HEK293 (cell line): ENCODE measurements around the gene CHD2.

Experiments used
- CTCF ChIA-PET: fragments of 350-600 bp; formaldehyde crosslinking; extraction: SDS; loops from one replicate; lab custom pipeline; 2021; ENCODE audit warnings: antibody characterized with exemption; lab: Yijun Ruan, JAX
- POLR2A ChIA-PET: fragments of 300-600 bp; formaldehyde crosslinking; extraction: SDS; loops from one replicate; lab custom pipeline; 2020; ENCODE audit warnings: antibody characterized with exemption, inconsistent platforms; lab: Yijun Ruan, JAX
- H3K27ac ChIP-seq: fragments of 200-500 bp; sonication (Bioruptor generic); 2 replicates; pipeline ENCODE4 v1.5.1; 2014; ENCODE audit warnings: low read depth, low read length, control low read depth, inconsistent platforms; ENCODE audit errors: extremely low read depth
- H3K36me3 ChIP-seq, 2 experiments: fragments of 200-500 bp in 1 of 2; sonication (Bioruptor generic) in 1 of 2; 1 replicate in 1 of 2; 2 replicates in 1 of 2; pipeline ENCODE4 v1.5.1; 2014 to 2017; ENCODE audit warnings: inconsistent platforms in 2 of 2, low read length in 2 of 2; ENCODE audit not compliant: control insufficient read depth in 2 of 2, insufficient read depth in 1 of 2
- H3K4me1 ChIP-seq: fragments of 200-500 bp; sonication (Bioruptor generic); 2 replicates; pipeline ENCODE4 v1.5.1; 2014; ENCODE audit warnings: mild to moderate bottlenecking, low read length, inconsistent platforms; ENCODE audit not compliant: control insufficient read depth, insufficient read depth
- H3K4me3 ChIP-seq: 2 replicates; pipeline ENCODE4 v1.5.1; 2011; ENCODE audit warnings: low read depth, mild to moderate bottlenecking, control low read depth, low read length, moderate library complexity
- H3K9me3 ChIP-seq: fragments of 200-500 bp; sonication (Bioruptor generic); 2 replicates; pipeline ENCODE4 v1.5.1; 2014; ENCODE audit warnings: low read depth, low read length, inconsistent platforms; ENCODE audit not compliant: control insufficient read depth, insufficient read depth
- GLI2 ChIP-seq: fragments of 450-650 bp; formaldehyde crosslinking; IDR thresholded peaks from 2 replicates; pipeline ENCODE4; 2017; ENCODE audit warnings: missing biosample characterization, missing genetic modification characterization, low read depth, borderline replicate concordance
- KLF1 ChIP-seq: fragments of 450-650 bp; formaldehyde crosslinking; IDR thresholded peaks from 2 replicates; pipeline ENCODE4 v1.5.1; 2016; ENCODE audit warnings: missing biosample characterization, missing genetic modification characterization
- MYNN ChIP-seq: fragments of 450-650 bp; formaldehyde crosslinking; IDR thresholded peaks from 2 replicates; pipeline ENCODE4 v1.5.1; 2016; ENCODE audit warnings: missing biosample characterization, missing genetic modification characterization, borderline replicate concordance
- ZBTB48 ChIP-seq: fragments of 450-650 bp; formaldehyde crosslinking; IDR thresholded peaks from 2 replicates; pipeline ENCODE4 v1.5.1; 2016; ENCODE audit warnings: missing biosample characterization, missing genetic modification characterization
- ZBTB7A ChIP-seq: fragments of 450-650 bp; formaldehyde crosslinking; IDR thresholded peaks from 2 replicates; pipeline ENCODE4 v1.5.1; 2016; ENCODE audit warnings: low read depth, missing biosample characterization, missing genetic modification characterization
- ZEB2 ChIP-seq: fragments of 450-650 bp; formaldehyde crosslinking; IDR thresholded peaks from 2 replicates; pipeline ENCODE4 v1.5.1; 2016; ENCODE audit warnings: missing biosample characterization, missing genetic modification characterization
- ZNF10 ChIP-seq: fragments of 450-650 bp; formaldehyde crosslinking; IDR thresholded peaks from 2 replicates; pipeline ENCODE4 v1.5.1; 2017; ENCODE audit warnings: missing biosample characterization, missing genetic modification characterization
- ZNF121 ChIP-seq: fragments of 450-650 bp; formaldehyde crosslinking; IDR thresholded peaks from 2 replicates; pipeline ENCODE4 v1.5.1; 2016; ENCODE audit warnings: missing biosample characterization, missing genetic modification characterization
- ZNF138 ChIP-seq: fragments of 450-650 bp; formaldehyde crosslinking; IDR thresholded peaks from 2 replicates; pipeline ENCODE4 v1.5.1; 2016; ENCODE audit warnings: missing biosample characterization, missing genetic modification characterization, borderline replicate concordance
- ZNF155 ChIP-seq: fragments of 450-650 bp; formaldehyde crosslinking; IDR thresholded peaks from 2 replicates; pipeline ENCODE4 v1.5.1; 2016; ENCODE audit warnings: missing biosample characterization, missing genetic modification characterization
- ZNF292 ChIP-seq: fragments of 450-650 bp; formaldehyde crosslinking; IDR thresholded peaks from 2 replicates; pipeline ENCODE4 v1.5.1; 2016; ENCODE audit warnings: low read depth, missing biosample characterization, missing genetic modification characterization, borderline replicate concordance
- ZNF324 ChIP-seq: fragments of 450-650 bp; formaldehyde crosslinking; IDR thresholded peaks from 2 replicates; pipeline ENCODE4 v1.5.1; 2016; ENCODE audit warnings: missing biosample characterization, missing genetic modification characterization
- ZNF350 ChIP-seq: fragments of 450-650 bp; formaldehyde crosslinking; IDR thresholded peaks from 2 replicates; pipeline ENCODE4 v1.5.0; 2017; ENCODE audit warnings: missing biosample characterization, mild to moderate bottlenecking, missing genetic modification characterization
- ZNF501 ChIP-seq: fragments of 450-650 bp; formaldehyde crosslinking; IDR thresholded peaks from 2 replicates; pipeline ENCODE4 v1.5.1; 2016; ENCODE audit warnings: missing biosample characterization, missing genetic modification characterization
- ZNF510 ChIP-seq: fragments of 450-650 bp; formaldehyde crosslinking; IDR thresholded peaks from 2 replicates; pipeline ENCODE4 v1.5.1; 2018; ENCODE audit warnings: mild to moderate bottlenecking, missing genetic modification characterization, missing biosample characterization; ENCODE audit not compliant: insufficient replicate concordance
- ZNF514 ChIP-seq: fragments of 450-650 bp; formaldehyde crosslinking; IDR thresholded peaks from 2 replicates; pipeline ENCODE4 v1.5.1; 2016; ENCODE audit warnings: missing biosample characterization, missing genetic modification characterization
- ZNF521 ChIP-seq: fragments of 450-650 bp; formaldehyde crosslinking; IDR thresholded peaks from 2 replicates; pipeline ENCODE4 v1.5.1; 2017; ENCODE audit warnings: missing biosample characterization, mild to moderate bottlenecking, missing genetic modification characterization
- ZNF549 ChIP-seq: fragments of 450-650 bp; IDR thresholded peaks from 2 replicates; pipeline ENCODE4 v1.5.1; 2018; ENCODE audit warnings: missing biosample characterization, missing genetic modification characterization, mild to moderate bottlenecking, inconsistent platforms, moderate library complexity
- ZNF561 ChIP-seq: fragments of 450-650 bp; IDR thresholded peaks from 2 replicates; pipeline ENCODE4 v1.5.1; 2018; ENCODE audit warnings: missing biosample characterization, missing genetic modification characterization, borderline replicate concordance
- ZNF596 ChIP-seq: fragments of 450-650 bp; IDR thresholded peaks from 2 replicates; pipeline ENCODE4 v1.5.0; 2018; ENCODE audit warnings: missing biosample characterization, mild to moderate bottlenecking, missing genetic modification characterization, moderate library complexity
- ZNF76 ChIP-seq: fragments of 450-650 bp; formaldehyde crosslinking; IDR thresholded peaks from 2 replicates; pipeline ENCODE4; 2016; ENCODE audit warnings: low read depth, missing biosample characterization, missing genetic modification characterization, borderline replicate concordance
- ZNF791 ChIP-seq: fragments of 450-650 bp; formaldehyde crosslinking; IDR thresholded peaks from 2 replicates; pipeline ENCODE4 v1.5.1; 2016; ENCODE audit warnings: missing biosample characterization, missing genetic modification characterization
- TF ChIP-seq, protein P1 (sequence below): fragments of 450-650 bp; formaldehyde crosslinking; IDR thresholded peaks from 2 replicates; pipeline ENCODE4 v1.5.1; 2016; ENCODE audit warnings: missing biosample characterization, missing genetic modification characterization, low read depth
- TF ChIP-seq, protein P2 (sequence below): fragments of 450-650 bp; formaldehyde crosslinking; IDR thresholded peaks from 2 replicates; pipeline ENCODE4 v1.5.1; 2016; ENCODE audit warnings: missing biosample characterization, missing genetic modification characterization
- TF ChIP-seq, protein P3 (sequence below): fragments of 450-650 bp; formaldehyde crosslinking; IDR thresholded peaks from 2 replicates; pipeline ENCODE4 v1.5.0; 2017; ENCODE audit warnings: missing biosample characterization, missing genetic modification characterization, borderline replicate concordance
- TF ChIP-seq, protein P4 (sequence below): fragments of 450-650 bp; formaldehyde crosslinking; IDR thresholded peaks from 2 replicates; pipeline ENCODE4; 2016; ENCODE audit warnings: missing biosample characterization, missing genetic modification characterization
- TF ChIP-seq, protein P5 (sequence below): fragments of 450-650 bp; formaldehyde crosslinking; IDR thresholded peaks from 2 replicates; pipeline ENCODE4 v1.5.1; 2017; ENCODE audit warnings: missing biosample characterization, missing genetic modification characterization
- TF ChIP-seq, protein P6 (sequence below): fragments of 450-650 bp; formaldehyde crosslinking; IDR thresholded peaks from 2 replicates; pipeline ENCODE4 v1.5.1; 2016; ENCODE audit warnings: missing biosample characterization, missing genetic modification characterization

The CHD2 gene

DNA sequence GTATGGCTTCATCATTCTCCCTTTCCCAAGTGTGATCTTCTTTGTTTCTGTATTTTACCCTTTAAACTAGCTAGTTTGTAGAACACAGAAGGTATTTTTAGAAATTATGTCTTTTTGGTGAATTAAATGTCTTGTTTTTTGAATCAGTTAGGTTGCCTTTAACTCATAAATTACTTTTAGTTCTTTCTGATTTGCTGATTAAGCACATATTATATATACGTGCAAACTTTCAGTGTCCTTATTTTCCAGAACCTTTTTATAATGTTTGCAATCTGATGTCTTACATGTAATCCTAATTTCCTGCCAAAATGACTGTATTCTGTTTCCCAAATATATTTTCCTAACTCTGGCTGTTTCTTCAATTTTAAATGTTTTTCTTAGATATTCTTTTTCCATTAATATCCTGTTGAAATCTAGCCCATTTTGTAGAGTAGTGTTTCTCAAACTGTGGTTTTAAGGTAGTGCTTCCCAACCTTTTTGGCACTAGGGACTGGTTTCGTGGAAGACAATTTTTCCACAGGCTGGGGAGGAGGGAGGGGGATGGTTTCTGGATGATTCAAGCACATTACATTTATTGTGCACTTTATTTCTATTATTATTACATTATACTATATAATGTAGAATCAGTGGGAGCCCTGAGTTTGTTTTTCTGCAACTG is 51.8 kb downstream of the CHD2 start:
- no peak overlapping the region for H3K27ac ChIP-seq
- ChIA-PET POLR2A (no interaction called here), CTCF (no interaction called here)
- peaks cover 76 to 97% of the 10 kb centered on the region in 2 experiments for H3K36me3 ChIP-seq
- no peaks in the 10 kb centered on the region for H3K4me1 ChIP-seq
- TF ChIP-seq ZNF10: no peak
- TF ChIP-seq, all 188 proteins: peak for 0
- H3K9me3 ChIP-seq: no peaks in the 10 kb centered on the region
- no peak overlapping the region for H3K4me3 ChIP-seq

DNA sequence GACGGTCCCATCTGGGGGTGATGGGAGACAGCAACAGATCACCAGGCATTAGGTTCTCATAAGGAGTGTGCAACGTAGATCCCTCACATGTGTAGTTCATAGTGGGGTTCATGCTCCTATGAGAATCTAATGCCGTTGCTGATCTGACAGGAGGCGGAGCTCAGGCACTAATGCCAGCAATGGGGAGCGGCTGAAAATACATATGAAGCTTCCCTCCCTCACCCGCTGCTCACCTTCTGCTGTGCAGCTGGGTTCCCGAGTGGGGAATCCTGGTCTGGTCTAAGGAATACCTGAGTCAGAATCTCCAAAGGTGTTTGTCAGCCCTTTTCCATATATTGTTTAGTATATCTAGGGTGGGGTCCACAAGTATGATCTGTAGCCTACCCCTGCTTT is 52.3 kb downstream of the CHD2 start:
- POLR2A ChIA-PET: interaction anchor here (0.6 kb wide), 1 partner anchor 9 kb away, joined by 3 read pairs; no protein-coding TSS in a partner anchor
- CTCF ChIA-PET: no interaction called here
- H3K36me3 ChIP-seq: peaks cover 76 to 97% of the 10 kb centered on the region in 2 experiments

DNA sequence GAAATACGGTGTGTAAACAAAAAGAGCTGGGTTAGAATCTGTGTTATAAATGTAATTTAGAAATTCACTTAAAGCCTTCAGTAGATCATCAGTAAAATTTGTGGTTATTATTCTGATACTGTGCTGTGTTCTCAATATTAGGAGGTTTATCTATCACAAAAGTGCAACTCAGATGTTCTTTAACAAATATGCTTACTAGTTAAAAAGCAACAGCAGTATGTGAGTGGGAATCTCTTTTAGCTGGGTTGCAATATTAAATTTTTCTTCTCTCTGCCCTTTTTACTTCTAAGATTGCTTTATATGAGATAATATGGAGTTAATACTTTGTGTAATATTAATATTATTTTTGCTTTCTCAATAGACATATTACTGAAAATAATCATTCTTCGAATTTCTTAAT is 53.4 kb downstream of the CHD2 start:
- ChIA-PET CTCF (interaction anchor here (0.5 to 4.0 kb wide), 6 partner anchors 10 to 120 kb away, joined by 3 to 33 read pairs (median 6); no protein-coding TSS in a partner anchor), POLR2A (no interaction called here)
- no peak overlapping the region for H3K4me3 ChIP-seq
- H3K9me3 ChIP-seq: no peaks in the 10 kb centered on the region
- H3K27ac ChIP-seq: no peak overlapping the region
- H3K36me3 ChIP-seq: peaks cover 74 to 96% of the 10 kb centered on the region in 2 experiments
- no peaks in the 10 kb centered on the region for H3K4me1 ChIP-seq
- TF ChIP-seq, protein P1, sequence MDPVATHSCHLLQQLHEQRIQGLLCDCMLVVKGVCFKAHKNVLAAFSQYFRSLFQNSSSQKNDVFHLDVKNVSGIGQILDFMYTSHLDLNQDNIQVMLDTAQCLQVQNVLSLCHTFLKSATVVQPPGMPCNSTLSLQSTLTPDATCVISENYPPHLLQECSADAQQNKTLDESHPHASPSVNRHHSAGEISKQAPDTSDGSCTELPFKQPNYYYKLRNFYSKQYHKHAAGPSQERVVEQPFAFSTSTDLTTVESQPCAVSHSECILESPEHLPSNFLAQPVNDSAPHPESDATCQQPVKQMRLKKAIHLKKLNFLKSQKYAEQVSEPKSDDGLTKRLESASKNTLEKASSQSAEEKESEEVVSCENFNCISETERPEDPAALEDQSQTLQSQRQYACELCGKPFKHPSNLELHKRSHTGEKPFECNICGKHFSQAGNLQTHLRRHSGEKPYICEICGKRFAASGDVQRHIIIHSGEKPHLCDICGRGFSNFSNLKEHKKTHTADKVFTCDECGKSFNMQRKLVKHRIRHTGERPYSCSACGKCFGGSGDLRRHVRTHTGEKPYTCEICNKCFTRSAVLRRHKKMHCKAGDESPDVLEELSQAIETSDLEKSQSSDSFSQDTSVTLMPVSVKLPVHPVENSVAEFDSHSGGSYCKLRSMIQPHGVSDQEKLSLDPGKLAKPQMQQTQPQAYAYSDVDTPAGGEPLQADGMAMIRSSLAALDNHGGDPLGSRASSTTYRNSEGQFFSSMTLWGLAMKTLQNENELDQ (tag by site-specific recombination): no peak
- TF ChIP-seq ZBTB7A (tag by site-specific recombination) (no peak), ZNF549 (no peak), ZNF521 (tag by site-specific recombination) (no peak), MYNN (tag by site-specific recombination) (no peak), GLI2 (no peak), ZNF324 (no peak), ZNF596 (tag by site-specific recombination) (no peak), ZNF514 (no peak)
- TF ChIP-seq, protein P2, sequence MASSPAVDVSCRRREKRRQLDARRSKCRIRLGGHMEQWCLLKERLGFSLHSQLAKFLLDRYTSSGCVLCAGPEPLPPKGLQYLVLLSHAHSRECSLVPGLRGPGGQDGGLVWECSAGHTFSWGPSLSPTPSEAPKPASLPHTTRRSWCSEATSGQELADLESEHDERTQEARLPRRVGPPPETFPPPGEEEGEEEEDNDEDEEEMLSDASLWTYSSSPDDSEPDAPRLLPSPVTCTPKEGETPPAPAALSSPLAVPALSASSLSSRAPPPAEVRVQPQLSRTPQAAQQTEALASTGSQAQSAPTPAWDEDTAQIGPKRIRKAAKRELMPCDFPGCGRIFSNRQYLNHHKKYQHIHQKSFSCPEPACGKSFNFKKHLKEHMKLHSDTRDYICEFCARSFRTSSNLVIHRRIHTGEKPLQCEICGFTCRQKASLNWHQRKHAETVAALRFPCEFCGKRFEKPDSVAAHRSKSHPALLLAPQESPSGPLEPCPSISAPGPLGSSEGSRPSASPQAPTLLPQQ (tag by site-specific recombination): no peak
- TF ChIP-seq, protein P3, sequence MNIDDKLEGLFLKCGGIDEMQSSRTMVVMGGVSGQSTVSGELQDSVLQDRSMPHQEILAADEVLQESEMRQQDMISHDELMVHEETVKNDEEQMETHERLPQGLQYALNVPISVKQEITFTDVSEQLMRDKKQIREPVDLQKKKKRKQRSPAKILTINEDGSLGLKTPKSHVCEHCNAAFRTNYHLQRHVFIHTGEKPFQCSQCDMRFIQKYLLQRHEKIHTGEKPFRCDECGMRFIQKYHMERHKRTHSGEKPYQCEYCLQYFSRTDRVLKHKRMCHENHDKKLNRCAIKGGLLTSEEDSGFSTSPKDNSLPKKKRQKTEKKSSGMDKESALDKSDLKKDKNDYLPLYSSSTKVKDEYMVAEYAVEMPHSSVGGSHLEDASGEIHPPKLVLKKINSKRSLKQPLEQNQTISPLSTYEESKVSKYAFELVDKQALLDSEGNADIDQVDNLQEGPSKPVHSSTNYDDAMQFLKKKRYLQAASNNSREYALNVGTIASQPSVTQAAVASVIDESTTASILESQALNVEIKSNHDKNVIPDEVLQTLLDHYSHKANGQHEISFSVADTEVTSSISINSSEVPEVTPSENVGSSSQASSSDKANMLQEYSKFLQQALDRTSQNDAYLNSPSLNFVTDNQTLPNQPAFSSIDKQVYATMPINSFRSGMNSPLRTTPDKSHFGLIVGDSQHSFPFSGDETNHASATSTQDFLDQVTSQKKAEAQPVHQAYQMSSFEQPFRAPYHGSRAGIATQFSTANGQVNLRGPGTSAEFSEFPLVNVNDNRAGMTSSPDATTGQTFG: no peak

More for the DNA sequence above, 52.3 kb downstream of the CHD2 start:
- no peak overlapping the region for H3K4me3 ChIP-seq
- H3K4me1 ChIP-seq: no peaks in the 10 kb centered on the region
- TF ChIP-seq, protein P4, sequence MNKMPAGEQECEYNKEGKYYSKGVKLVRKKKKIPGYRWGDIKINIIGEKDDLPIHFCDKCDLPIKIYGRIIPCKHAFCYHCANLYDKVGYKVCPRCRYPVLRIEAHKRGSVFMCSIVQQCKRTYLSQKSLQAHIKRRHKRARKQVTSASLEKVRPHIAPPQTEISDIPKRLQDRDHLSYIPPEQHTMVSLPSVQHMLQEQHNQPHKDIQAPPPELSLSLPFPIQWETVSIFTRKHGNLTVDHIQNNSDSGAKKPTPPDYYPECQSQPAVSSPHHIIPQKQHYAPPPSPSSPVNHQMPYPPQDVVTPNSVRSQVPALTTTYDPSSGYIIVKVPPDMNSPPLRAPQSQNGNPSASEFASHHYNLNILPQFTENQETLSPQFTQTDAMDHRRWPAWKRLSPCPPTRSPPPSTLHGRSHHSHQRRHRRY (tag by site-specific recombination): no peak
- TF ChIP-seq ZBTB48 (tag by site-specific recombination): no peak
- no peak for TF ChIP-seq ZNF155
- no peak for TF ChIP-seq GLI2
- TF ChIP-seq ZNF561 (tag by site-specific recombination): no peak
- TF ChIP-seq ZNF121 (tag by site-specific recombination): no peak
- TF ChIP-seq ZNF791 (tag by site-specific recombination): no peak
- TF ChIP-seq, protein P5, sequence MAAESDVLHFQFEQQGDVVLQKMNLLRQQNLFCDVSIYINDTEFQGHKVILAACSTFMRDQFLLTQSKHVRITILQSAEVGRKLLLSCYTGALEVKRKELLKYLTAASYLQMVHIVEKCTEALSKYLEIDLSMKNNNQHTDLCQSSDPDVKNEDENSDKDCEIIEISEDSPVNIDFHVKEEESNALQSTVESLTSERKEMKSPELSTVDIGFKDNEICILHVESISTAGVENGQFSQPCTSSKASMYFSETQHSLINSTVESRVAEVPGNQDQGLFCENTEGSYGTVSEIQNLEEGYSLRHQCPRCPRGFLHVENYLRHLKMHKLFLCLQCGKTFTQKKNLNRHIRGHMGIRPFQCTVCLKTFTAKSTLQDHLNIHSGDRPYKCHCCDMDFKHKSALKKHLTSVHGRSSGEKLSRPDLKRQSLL: no peak
- TF ChIP-seq ZNF501 (tag by site-specific recombination): no peak
- TF ChIP-seq ZNF510: no peak
- TF ChIP-seq KLF1 (tag by site-specific recombination): no peak
- TF ChIP-seq, protein P6, sequence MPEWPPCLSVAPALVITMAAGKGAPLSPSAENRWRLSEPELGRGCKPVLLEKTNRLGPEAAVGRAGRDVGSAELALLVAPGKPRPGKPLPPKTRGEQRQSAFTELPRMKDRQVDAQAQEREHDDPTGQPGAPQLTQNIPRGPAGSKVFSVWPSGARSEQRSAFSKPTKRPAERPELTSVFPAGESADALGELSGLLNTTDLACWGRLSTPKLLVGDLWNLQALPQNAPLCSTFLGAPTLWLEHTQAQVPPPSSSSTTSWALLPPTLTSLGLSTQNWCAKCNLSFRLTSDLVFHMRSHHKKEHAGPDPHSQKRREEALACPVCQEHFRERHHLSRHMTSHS (tag by site-specific recombination): no peak
- TF ChIP-seq ZNF76 (tag by site-specific recombination): no peak
- no peak for TF ChIP-seq ZNF350 (tag by site-specific recombination)
- no peak for TF ChIP-seq ZNF292 (tag by site-specific recombination)
- no peak for TF ChIP-seq ZEB2
- TF ChIP-seq ZNF138: no peak
- H3K9me3 ChIP-seq: no peaks in the 10 kb centered on the region
- no peak overlapping the region for H3K27ac ChIP-seq
